ENCODE results near the gene RWDD4.

DNA sequence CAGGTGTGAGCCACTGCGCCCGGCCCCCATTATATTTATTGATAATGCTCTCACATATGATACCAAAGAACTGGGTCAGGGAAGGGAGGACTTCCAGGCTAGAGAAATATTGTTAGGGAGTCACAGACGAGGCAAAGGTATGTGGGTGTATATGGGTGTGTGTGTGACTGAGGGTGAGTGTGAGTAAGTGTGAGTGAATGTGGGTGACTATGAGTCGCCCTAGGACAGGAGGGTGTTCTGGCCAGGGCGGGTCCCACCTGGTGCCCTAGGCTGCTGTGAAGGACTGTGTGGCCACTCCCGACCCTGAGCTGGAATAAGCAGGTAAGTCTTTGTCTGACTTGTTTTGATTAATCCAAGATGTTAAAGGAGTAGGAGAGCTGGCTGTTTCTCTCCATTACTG, 34.4 kb downstream of the RWDD4 start:
- TF ChIP-seq MXI1 (IDR thresholded peaks at IDR 0.05; ENCODE audit: borderline replicate concordance, low read depth, low read length) (no peak), RFX5 (IDR thresholded peaks at IDR 0.05; ENCODE audit: low read depth, low read length) (no peak)
- TF ChIP-seq, protein P1, sequence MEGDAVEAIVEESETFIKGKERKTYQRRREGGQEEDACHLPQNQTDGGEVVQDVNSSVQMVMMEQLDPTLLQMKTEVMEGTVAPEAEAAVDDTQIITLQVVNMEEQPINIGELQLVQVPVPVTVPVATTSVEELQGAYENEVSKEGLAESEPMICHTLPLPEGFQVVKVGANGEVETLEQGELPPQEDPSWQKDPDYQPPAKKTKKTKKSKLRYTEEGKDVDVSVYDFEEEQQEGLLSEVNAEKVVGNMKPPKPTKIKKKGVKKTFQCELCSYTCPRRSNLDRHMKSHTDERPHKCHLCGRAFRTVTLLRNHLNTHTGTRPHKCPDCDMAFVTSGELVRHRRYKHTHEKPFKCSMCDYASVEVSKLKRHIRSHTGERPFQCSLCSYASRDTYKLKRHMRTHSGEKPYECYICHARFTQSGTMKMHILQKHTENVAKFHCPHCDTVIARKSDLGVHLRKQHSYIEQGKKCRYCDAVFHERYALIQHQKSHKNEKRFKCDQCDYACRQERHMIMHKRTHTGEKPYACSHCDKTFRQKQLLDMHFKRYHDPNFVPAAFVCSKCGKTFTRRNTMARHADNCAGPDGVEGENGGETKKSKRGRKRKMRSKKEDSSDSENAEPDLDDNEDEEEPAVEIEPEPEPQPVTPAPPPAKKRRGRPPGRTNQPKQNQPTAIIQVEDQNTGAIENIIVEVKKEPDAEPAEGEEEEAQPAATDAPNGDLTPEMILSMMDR (conservative IDR thresholded peaks at IDR 0.05; ENCODE audit: low read depth, low read length), result no peak
